Sigmoid colon (tissue), 7 donors: Measurements from ENCODE around the gene C17orf67. TPM values are rescaled to one million over a fixed set of nuclear protein-coding genes. Genes with fewer than 3 reads are reported as not detected.

ENCODE experiments used
- DNase-seq: peaks from one replicate; pipeline ENCODE4 v3.0.0-alpha.2; 2019
- H3K27ac ChIP-seq, 4 donors: fragments of 200-600 bp; sonication (generic); one replicate each; pipeline ENCODE4 v1.5.1; 2016 to 2019; ENCODE audit warnings: mild to moderate bottlenecking in 1 of 4
- H3K27me3 ChIP-seq, 3 donors: fragments of 200-600 bp; sonication (generic); one replicate each; pipeline ENCODE4 v1.5.1; 2019; ENCODE audit warnings: mild to moderate bottlenecking in 1 of 3
- H3K36me3 ChIP-seq, 4 donors: fragments of 200-600 bp; sonication (generic); one replicate each; pipeline ENCODE4 v1.5.1; 2016 to 2019
- H3K4me1 ChIP-seq, 4 donors: fragments of 200-600 bp; sonication (generic); one replicate each; pipeline ENCODE4 v1.5.1; 2017 to 2019
- H3K4me3 ChIP-seq, 4 donors: fragments of 200-600 bp; sonication (generic); one replicate each; pipeline ENCODE4 v1.5.1; 2017 to 2019; ENCODE audit warnings: mild to moderate bottlenecking in 2 of 4, moderate library complexity in 1 of 4
- H3K9me3 ChIP-seq, 4 donors: fragments of 200-600 bp in 3 of 4; sonication (generic) in 3 of 4; one replicate each; pipeline versions ENCODE4 v1.5.1 to v1.6.1; 2013 to 2019
- EP300 ChIP-seq, 4 donors: sonication (generic); formaldehyde crosslinking; IDR thresholded peaks; one replicate each; pipeline ENCODE4 v1.6.1; 2017; ENCODE audit warnings: antibody characterized with exemption in 4 of 4
- POLR2A ChIP-seq, 2 donors: fragments of 450-650 bp; IDR thresholded peaks; one replicate each; pipeline ENCODE4 v1.6.1; 2016; ENCODE audit warnings: antibody characterized with exemption in 2 of 2, mild to moderate bottlenecking in 2 of 2, moderate library complexity in 2 of 2
- POLR2AphosphoS5 ChIP-seq, 4 donors: sonication (generic); formaldehyde crosslinking; IDR thresholded peaks; one replicate each; pipeline ENCODE4 v1.6.1; 2017; ENCODE audit warnings: antibody characterized with exemption in 4 of 4
- whole genome bisulfite sequencing, 2 donors: extraction: QIAGEN DNeasy Blood & Tissue Kit; methylation state at CpG; one replicate each; pipeline ENCODE4 v1.1.7; 2013; 5-methylcytosine and 5-hydroxymethylcytosine counted together
- intact Hi-C: fragments of 100-400 bp; cut with DNase I; formaldehyde crosslinking; loops from one replicate; pipeline ENCODE4 v1.15.1; 2023
- polyA plus RNA-seq, 3 donors: library from polyadenylated mRNA; stranded (reverse); fragments of 200-250 nt; gene quantifications; one replicate each; pipeline ENCODE4 v1.2.3, GENCODE V29; 2013
- total RNA-seq, 4 donors: library from RNA; depleted of rRNA; stranded (reverse); fragments of >200 nt; gene quantifications; one replicate each; pipeline ENCODE4 v1.1.0, GENCODE V29; 2016
- TF ChIP-seq, protein P1 (sequence below), 4 experiments: fragments of 450-650 bp in 3 of 4; fragments of 200-600 bp in 1 of 4; IDR thresholded peaks; one replicate each; pipeline ENCODE4 v1.5.1; 2016 to 2019; ENCODE audit warnings: antibody characterized with exemption in 4 of 4, mild to moderate bottlenecking in 3 of 4, moderate library complexity in 2 of 4
- donor health status: healthy with polysubstance abuse.
- donor health status: Bipolar disorder and iron deficiency.
- donor health status: healthy.

The C17orf67 gene
- total and polyA plus RNA-seq, 7 donors = 0.99 to 2.8 (median 1.9) TPM; not detected in 1

GRCh38 chr17:56866496-56866895, 32.8 kb upstream of the C17orf67 start:
- Histone ChIP-seq H3K4me3 (no peak overlapping the region), H3K36me3 (peaks cover 0 to 21% (median 6%) of the 10 kb centered on the region in 4 donors), H3K27ac (no peak overlapping the region), H3K27me3 (no peaks in the 10 kb centered on the region), H3K4me1 (peaks cover 0 to 11% (median 5%) of the 10 kb centered on the region in 4 donors), H3K9me3 (no peaks in the 10 kb centered on the region)
- intact Hi-C loops = no loop called here
- no peak for DNase-seq
- TF ChIP-seq, protein P1, sequence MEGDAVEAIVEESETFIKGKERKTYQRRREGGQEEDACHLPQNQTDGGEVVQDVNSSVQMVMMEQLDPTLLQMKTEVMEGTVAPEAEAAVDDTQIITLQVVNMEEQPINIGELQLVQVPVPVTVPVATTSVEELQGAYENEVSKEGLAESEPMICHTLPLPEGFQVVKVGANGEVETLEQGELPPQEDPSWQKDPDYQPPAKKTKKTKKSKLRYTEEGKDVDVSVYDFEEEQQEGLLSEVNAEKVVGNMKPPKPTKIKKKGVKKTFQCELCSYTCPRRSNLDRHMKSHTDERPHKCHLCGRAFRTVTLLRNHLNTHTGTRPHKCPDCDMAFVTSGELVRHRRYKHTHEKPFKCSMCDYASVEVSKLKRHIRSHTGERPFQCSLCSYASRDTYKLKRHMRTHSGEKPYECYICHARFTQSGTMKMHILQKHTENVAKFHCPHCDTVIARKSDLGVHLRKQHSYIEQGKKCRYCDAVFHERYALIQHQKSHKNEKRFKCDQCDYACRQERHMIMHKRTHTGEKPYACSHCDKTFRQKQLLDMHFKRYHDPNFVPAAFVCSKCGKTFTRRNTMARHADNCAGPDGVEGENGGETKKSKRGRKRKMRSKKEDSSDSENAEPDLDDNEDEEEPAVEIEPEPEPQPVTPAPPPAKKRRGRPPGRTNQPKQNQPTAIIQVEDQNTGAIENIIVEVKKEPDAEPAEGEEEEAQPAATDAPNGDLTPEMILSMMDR (IDR thresholded peaks at IDR 0.05) = no peak
- TF ChIP-seq POLR2A (IDR thresholded peaks at IDR 0.05) = no peak
- TF ChIP-seq POLR2AphosphoS5 (IDR thresholded peaks at IDR 0.05) = no peak
- no peak for TF ChIP-seq EP300 (IDR thresholded peaks at IDR 0.05)
- WGBS, 2 donors = 45 to 53% methylated on average over 3 of the region's 3 CpGs

DNA sequence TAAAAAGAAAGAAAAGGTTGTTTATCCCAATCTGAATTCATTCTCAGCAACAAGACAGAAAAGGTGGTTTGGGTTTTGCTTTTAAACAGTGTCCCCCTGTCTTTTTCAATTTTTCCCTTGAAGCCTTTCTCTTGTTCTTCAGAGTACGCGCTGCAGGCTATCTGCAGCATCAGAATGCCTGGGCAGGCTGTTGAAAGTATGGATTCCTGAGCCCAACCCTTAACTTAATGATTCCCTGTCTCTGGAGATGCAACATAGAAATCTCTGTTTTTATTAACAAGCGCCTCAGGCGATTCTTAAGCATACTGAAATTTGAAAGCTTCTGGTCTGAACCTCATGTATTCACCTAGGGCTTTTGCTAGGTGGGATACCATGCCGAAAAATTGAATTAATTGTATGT, 32.4 kb upstream of the C17orf67 start:
- 96 to 97% methylated on average over 5 of the region's 5 CpGs for WGBS, 2 donors
- Histone ChIP-seq H3K4me1 (peaks cover 0 to 11% (median 5%) of the 10 kb centered on the region in 4 donors), H3K27me3 (no peaks in the 10 kb centered on the region), H3K36me3 (peaks cover 0 to 25% (median 6%) of the 10 kb centered on the region in 4 donors), H3K27ac (no peak overlapping the region), H3K9me3 (no peaks in the 10 kb centered on the region), H3K4me3 (no peak overlapping the region)
- no peak for TF ChIP-seq POLR2A (IDR thresholded peaks at IDR 0.05)
- TF ChIP-seq POLR2AphosphoS5 (IDR thresholded peaks at IDR 0.05) = no peak
- TF ChIP-seq EP300 (IDR thresholded peaks at IDR 0.05) = no peak
- TF ChIP-seq, protein P1 (IDR thresholded peaks at IDR 0.05) = no peak
- no peak for DNase-seq
- intact Hi-C loops = no loop called here

DNA sequence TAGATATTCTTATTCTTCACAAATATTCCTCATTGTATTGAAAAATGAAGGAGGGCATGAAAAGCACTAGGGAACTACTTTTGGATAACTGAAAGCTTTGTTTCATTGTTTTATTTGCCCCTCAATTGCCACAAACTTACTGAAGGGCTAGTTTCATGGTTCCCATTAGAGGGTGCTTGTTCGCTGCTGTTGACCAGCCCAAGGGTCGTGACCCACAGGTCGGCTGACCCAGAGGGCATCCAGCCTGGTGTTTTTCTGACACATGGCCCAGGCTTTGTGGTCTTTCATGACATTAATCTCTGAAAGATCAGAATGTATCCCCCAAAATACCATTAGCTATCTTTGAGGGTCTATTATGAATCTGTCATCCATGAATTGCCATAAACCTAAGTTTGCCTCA, 30.3 kb upstream of the C17orf67 start:
- Histone ChIP-seq H3K9me3 (no peaks in the 10 kb centered on the region), H3K27me3 (no peaks in the 10 kb centered on the region), H3K36me3 (peaks cover 0 to 45% (median 6%) of the 10 kb centered on the region in 4 donors), H3K4me1 (peaks cover 0 to 11% (median 5%) of the 10 kb centered on the region in 4 donors), H3K4me3 (no peak overlapping the region), H3K27ac (no peak overlapping the region)
- WGBS, 2 donors = 79 to 82% methylated on average over 3 of the region's 3 CpGs
- no peak for TF ChIP-seq EP300 (IDR thresholded peaks at IDR 0.05)
- no peak for DNase-seq
- intact Hi-C loops = no loop called here

GRCh38 chr17:56861899-56862298, 28.2 kb upstream of the C17orf67 start:
- Histone ChIP-seq H3K27ac (no peak overlapping the region), H3K4me1 (no peaks in the 10 kb centered on the region), H3K4me3 (no peak overlapping the region), H3K9me3 (no peaks in the 10 kb centered on the region), H3K36me3 (peaks cover 0 to 64% (median 14%) of the 10 kb centered on the region in 4 donors), H3K27me3 (no peaks in the 10 kb centered on the region)
- TF ChIP-seq POLR2AphosphoS5 (IDR thresholded peaks at IDR 0.05) = no peak
- TF ChIP-seq, protein P1 (IDR thresholded peaks at IDR 0.05) = no peak
- TF ChIP-seq POLR2A (IDR thresholded peaks at IDR 0.05) = no peak
- no peak for TF ChIP-seq EP300 (IDR thresholded peaks at IDR 0.05)
- intact Hi-C loops = no loop called here
- WGBS, 2 donors = 87 to 90% methylated on average over 3 of the region's 3 CpGs
- no peak for DNase-seq

- Histone ChIP-seq H3K9me3 (no peaks in the 10 kb centered on the region), H3K27ac (no peak overlapping the region)
- intact Hi-C loops = no loop called here
Measured at GRCh38 chr17:56851008-56851407, 17.3 kb upstream of the C17orf67 start.

More at GRCh38 chr17:56851008-56851407, 17.3 kb upstream of the C17orf67 start:
- H3K4me1 ChIP-seq = no peaks in the 10 kb centered on the region
- WGBS, 2 donors = 64 to 75% methylated on average over 3 of the region's 3 CpGs
- H3K36me3 ChIP-seq = peaks cover 3 to 64% (median 13%) of the 10 kb centered on the region in 4 donors
- no peaks in the 10 kb centered on the region for H3K27me3 ChIP-seq
- no peak for TF ChIP-seq POLR2A (IDR thresholded peaks at IDR 0.05)
- no peak for TF ChIP-seq EP300 (IDR thresholded peaks at IDR 0.05)
- TF ChIP-seq, protein P1 (IDR thresholded peaks at IDR 0.05) = no peak
- TF ChIP-seq POLR2AphosphoS5 (IDR thresholded peaks at IDR 0.05) = no peak
- H3K4me3 ChIP-seq = no peak overlapping the region
- DNase-seq = no peak
